HFFc6 (cell line): ENCODE results near the gene SAG. TPM values are rescaled to one million over a fixed set of nuclear protein-coding genes. Genes with fewer than 3 reads are reported as not detected.

Source experiments
- DNase-seq: peaks from one replicate; pipeline ENCODE4 v3.0.0-alpha.2; 2018
- H3K27ac Mint-ChIP-seq: 2 replicates; pipeline ENCODE4 v1.8.0; 2020; ENCODE audit warnings: mild to moderate bottlenecking, mixed read lengths
- H3K27me3 Mint-ChIP-seq: 2 replicates; pipeline ENCODE4 v1.8.0; 2021; ENCODE audit warnings: mild to moderate bottlenecking, moderate library complexity, mixed read lengths; ENCODE audit not compliant: insufficient read depth
- H3K36me3 Mint-ChIP-seq: 2 replicates; pipeline ENCODE4 v1.8.0; 2021; ENCODE audit warnings: low read depth, mixed read lengths
- H3K4me1 Mint-ChIP-seq: 2 replicates; pipeline ENCODE4 v1.8.0; 2020; ENCODE audit warnings: low read depth, mixed read lengths
- H3K4me3 Mint-ChIP-seq: 2 replicates; pipeline ENCODE4 v1.8.0; 2020; ENCODE audit warnings: mild to moderate bottlenecking, moderate library complexity, mixed read lengths
- H3K9me3 Mint-ChIP-seq: 2 replicates; pipeline ENCODE4 v1.8.0; 2020; ENCODE audit warnings: mild to moderate bottlenecking, mixed read lengths
- CTCF ChIP-seq: fragments of 200-600 bp; sonication (generic); IDR thresholded peaks from 2 replicates; pipeline ENCODE4 v1.5.0; 2021; ENCODE audit warnings: antibody characterized with exemption, mild to moderate bottlenecking
- total RNA-seq, 6 experiments: library from RNA; stranded (reverse); fragmentation: NEBNext Ultra II Directional; extraction: Animal tissue kit (Norgen Biotek cat#: 25700); gene quantifications; 2 replicates in 1 of 6; 3 replicates in 5 of 6; pipeline ENCODE4 v1.2.3, GENCODE V29; 2021

Gene SAG
- total RNA-seq, 6 experiments from 2014 or later = not detected

- H3K27me3 Mint-ChIP-seq = peaks cover 23% of the 10 kb centered on the region
- H3K4me1 Mint-ChIP-seq = no peaks in the 10 kb centered on the region
- H3K27ac Mint-ChIP-seq = no peak overlapping the region
- no peaks in the 10 kb centered on the region for H3K36me3 Mint-ChIP-seq
- no peak for DNase-seq
- H3K9me3 Mint-ChIP-seq = no peaks in the 10 kb centered on the region; the same call in 1 of the 2 replicates
- no peak for TF ChIP-seq CTCF
- H3K4me3 Mint-ChIP-seq = no peak overlapping the region
Measured at GRCh38 chr2:233311241-233311926, 3.8 kb downstream of the SAG start.

- no peaks in the 10 kb centered on the region for H3K4me1 Mint-ChIP-seq
- no peaks in the 10 kb centered on the region for H3K36me3 Mint-ChIP-seq
- H3K4me3 Mint-ChIP-seq = no peak overlapping the region
- H3K27ac Mint-ChIP-seq = no peak overlapping the region
- no peak for TF ChIP-seq CTCF
- no peak for DNase-seq
- peaks cover 26% of the 10 kb centered on the region for H3K27me3 Mint-ChIP-seq
- H3K9me3 Mint-ChIP-seq = no peaks in the 10 kb centered on the region; the same call in 1 of the 2 replicates
Measured at GRCh38 chr2:233312874-233313273, 5.3 kb downstream of the SAG start.

- no peak overlapping the region for H3K4me3 Mint-ChIP-seq
- no peak for TF ChIP-seq CTCF
- no peaks in the 10 kb centered on the region for H3K36me3 Mint-ChIP-seq
- DNase-seq = no peak
- H3K27me3 Mint-ChIP-seq = peaks cover 31% of the 10 kb centered on the region
- H3K9me3 Mint-ChIP-seq = no peaks in the 10 kb centered on the region; the same call in 1 of the 2 replicates
- no peak overlapping the region for H3K27ac Mint-ChIP-seq
- H3K4me1 Mint-ChIP-seq = no peaks in the 10 kb centered on the region
Measured at GRCh38 chr2:233314180-233314925, 6.7 kb downstream of the SAG start.

- no peak for DNase-seq
- no peak for TF ChIP-seq CTCF
- Mint-ChIP-seq H3K4me1 (no peaks in the 10 kb centered on the region), H3K27me3 (peaks cover 46% of the 10 kb centered on the region), H3K36me3 (no peaks in the 10 kb centered on the region), H3K4me3 (no peak overlapping the region), H3K9me3 (no peaks in the 10 kb centered on the region), H3K27ac (no peak overlapping the region)
Measured at GRCh38 chr2:233317196-233317943, 9.8 kb downstream of the SAG start.

- Mint-ChIP-seq H3K36me3 (no peaks in the 10 kb centered on the region), H3K9me3 (no peaks in the 10 kb centered on the region; the same call in 1 of the 2 replicates), H3K4me1 (no peaks in the 10 kb centered on the region), H3K27ac (no peak overlapping the region), H3K27me3 (peaks cover 44% of the 10 kb centered on the region), H3K4me3 (no peak overlapping the region)
- no peak for DNase-seq
- TF ChIP-seq CTCF = no peak
Measured at GRCh38 chr2:233319256-233319655, 11.6 kb downstream of the SAG start.
